ENCODE data around the gene EDARADD.
A peak's percentile ranks its signal among the peaks of the same experiment; 100 is the strongest.

Gene EDARADD

DNA sequence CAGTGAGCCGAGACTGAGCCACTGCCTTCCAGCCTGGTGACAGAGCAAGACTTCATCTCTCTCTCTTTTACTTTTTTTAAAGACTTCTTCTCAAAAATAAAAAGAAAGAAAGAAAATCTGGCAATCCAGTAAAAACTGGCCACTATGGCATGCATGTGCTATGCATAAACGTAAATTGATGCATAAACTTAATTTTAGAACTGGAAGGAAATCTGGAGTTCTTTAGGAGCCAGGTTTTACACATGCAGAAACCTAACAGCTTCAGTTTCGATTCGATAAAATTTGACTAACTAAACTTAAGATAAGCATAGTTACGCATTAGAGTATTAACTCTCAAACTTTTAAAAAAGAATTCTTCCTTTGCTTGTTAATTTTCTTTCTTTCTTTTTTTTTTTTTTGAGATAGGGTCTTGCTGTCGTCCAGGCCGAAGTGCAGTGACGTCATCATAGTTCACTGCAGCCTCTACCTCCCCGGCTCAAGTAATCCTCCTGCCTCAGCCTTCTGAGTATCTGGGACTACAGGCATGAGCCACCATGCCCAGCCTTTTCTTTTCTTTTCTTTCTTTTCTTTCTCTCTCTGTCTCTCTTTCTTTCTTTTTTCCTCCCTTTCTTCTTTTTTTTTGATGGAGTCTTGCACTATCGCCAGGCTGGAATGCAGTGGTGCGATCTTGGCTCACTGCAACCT is 117.8 kb downstream of the EDARADD start:
- no peak overlapping the region for H3K4me3 ChIP-seq (ENCODE audit: low read depth, low read length)

GRCh38 chr1:236514703-236515442 is 120.8 kb downstream of the EDARADD start:
- no peak overlapping the region for H3K4me3 ChIP-seq (ENCODE audit: low read depth, low read length)

DNA sequence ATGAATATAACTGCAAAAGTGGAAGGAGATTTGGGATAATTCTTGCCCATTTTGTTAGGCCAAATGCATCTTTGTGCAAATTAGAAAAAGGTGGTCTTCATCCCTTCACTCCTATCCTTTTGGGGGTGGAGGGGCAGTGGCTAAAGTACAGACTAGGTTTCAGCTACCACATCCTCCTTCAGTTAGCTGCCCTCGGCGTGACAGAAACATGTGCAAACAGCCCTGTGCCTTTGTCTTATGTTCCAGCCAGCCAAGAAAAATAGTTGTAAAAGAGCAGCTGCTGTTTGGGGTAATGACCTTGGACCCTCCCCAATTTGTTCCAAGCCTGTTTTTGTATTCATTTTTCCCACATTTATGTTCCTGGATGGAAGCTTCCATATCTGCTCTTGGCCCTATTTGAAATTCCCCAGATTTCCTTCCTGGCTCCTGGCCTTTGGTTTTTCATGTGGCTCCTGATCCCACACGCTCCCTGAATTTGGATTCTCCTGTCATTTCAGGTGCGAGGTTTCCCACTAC is 121.4 kb downstream of the EDARADD start:
- H3K4me3 ChIP-seq (ENCODE audit: low read depth, low read length), result no peak overlapping the region

GRCh38 chr1:236516929-236517704 is 123.0 kb downstream of the EDARADD start:
- no peak overlapping the region for H3K4me3 ChIP-seq (ENCODE audit: low read depth, low read length)

DNA sequence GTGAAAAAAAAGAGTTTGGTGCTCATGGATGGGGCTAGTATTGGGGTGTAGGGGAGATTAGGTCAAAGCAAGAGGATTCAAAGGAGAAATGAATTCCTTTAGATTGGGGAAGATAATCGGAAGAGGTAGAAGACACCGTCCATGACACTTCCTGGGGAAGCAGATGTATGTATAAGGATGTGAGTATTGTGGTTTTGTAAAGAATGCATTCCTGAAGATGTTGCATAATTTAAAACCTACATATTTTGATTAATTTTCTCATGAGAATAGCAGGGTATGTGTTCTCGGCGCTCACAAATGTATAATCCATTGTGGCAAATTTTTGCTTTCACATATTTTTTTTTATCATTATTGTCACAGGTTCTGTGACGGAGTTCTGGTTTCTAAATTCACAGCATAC is 124.2 kb downstream of the EDARADD start:
- no peak overlapping the region for H3K4me3 ChIP-seq (ENCODE audit: low read depth, low read length)

DNA sequence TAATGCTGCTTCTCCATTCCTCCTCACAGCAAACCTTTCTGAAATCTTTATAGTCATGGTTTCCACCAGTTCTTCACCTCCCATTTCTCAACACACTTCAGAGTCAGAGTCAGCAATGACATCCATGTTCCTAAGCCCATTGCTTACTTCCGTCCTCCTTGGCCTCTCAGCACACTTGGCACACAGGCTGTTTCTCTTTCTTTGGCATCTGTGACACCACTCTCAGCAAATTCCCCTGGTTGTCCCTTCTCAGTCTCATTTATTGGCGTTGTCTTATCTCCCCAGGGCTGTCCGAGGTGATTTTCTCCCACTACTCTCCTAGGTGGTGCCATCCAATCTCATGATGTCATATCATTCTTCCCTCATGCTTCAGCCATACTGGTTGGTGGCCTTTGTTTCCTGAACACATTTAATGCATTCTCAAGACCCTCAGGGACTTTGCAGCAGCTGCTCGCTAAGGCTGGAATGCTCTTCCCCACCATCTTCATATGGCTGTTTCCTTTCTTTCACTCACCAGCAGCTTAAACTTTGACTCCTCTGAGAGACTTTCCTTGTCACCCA is 126.4 kb downstream of the EDARADD start:
- H3K4me3 ChIP-seq (ENCODE audit: low read depth, low read length), result no peak overlapping the region

GRCh38 chr1:236522937-236523703 is 129.0 kb downstream of the EDARADD start:
- H3K4me3 ChIP-seq (ENCODE audit: low read depth, low read length), result peak overlapping the region; percentile 79

GRCh38 chr1:236523704-236524141 is 129.6 kb downstream of the EDARADD start, which contains the start of gene LGALS8:
Gene LGALS8 (plus strand): TSS chr1:236523982. CDS start chr1:236526071, 2,089 bp downstream.
- peak within 1 kb of the TSS; percentile 79 for H3K4me3 ChIP-seq (ENCODE audit: low read depth, low read length)

DNA sequence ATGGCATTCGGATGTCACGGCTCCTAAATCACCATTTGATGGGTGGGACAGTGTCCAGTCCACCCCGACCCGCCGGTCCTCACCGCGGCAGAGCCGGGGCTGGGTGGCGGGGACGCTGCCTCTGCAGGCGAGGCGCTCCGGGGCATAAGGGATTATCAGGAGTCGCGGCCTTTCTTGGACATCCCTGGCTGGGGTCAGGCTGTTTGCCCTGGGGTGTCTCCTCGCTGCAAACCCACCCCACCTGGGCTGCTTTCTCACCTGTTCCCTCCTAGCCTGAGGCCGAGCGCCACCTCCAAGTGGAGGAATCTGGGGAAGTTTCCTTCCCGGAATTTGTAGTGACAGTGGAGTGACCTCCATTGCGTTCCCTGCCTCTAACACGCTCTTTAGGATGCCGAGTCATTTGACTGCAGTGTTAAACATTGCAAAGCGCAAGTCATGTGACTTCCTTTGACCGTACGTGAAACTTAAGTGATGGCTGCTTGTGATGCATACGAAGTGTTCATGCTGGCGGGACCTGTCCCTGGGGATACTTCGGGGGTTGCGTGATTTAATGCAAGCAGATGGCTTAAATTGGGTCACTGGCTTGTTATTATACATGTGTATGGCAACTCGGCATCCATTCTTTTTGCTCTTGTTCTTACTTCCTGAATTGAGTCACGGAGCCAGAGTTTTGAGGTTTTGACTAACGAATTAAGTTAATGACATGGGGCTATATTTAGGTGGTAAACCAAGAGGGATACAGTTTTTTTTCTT is 130.2 kb downstream of the EDARADD start:
- H3K4me3 ChIP-seq (ENCODE audit: low read depth, low read length), result peak overlapping the region; percentile 79

- peak overlapping the region; percentile 79 for H3K4me3 ChIP-seq (ENCODE audit: low read depth, low read length)
These were observed 130.8 kb downstream of the EDARADD start for GRCh38 chr1:236524895-236525184.

GRCh38 chr1:236526079-236526478 is 132.0 kb downstream of the EDARADD start:
- H3K4me3 ChIP-seq (ENCODE audit: low read depth, low read length), result no peak overlapping the region

GRCh38 chr1:236530286-236530685 is 136.2 kb downstream of the EDARADD start:
- no peak overlapping the region for H3K4me3 ChIP-seq (ENCODE audit: low read depth, low read length)

DNA sequence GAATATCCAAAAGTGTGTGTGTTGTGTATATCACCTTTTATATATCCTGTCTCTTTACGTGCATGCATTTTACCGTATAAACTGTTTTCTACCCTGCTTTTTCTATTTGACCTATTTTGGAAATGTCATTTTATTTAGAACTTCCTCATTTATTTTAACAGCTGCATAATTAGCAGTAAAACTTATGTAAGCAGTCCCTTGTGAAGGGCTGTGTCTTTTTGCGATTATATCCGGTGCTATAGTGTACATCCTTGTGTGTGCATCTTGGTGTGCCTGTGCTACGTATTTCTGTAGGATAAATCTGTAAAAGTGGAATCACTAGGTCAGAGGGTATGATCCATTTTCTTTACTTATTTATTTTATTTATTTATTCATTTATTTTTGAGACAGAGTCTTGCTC is 136.9 kb downstream of the EDARADD start:
- H3K4me3 ChIP-seq (ENCODE audit: low read depth, low read length), result no peak overlapping the region

DNA sequence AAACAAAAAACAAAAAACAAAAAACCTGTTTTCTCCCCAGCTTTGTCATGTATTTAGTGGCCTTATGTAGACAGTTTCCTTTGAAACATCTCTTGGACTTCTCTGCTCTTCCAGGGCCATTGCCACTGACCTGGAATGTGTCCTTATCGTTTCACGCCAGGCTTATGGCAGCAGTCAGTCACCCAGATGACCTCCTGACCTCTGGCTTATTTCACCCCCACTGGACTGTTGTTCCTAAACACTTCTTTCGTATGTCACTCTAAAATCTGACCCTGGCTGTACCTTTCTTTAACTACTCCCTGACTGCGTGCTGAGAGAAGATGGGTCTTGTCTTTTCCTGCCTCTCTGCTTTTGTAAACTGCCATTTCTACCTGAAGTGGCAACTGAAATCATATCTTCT is 138.8 kb downstream of the EDARADD start:
- no peak overlapping the region for H3K4me3 ChIP-seq (ENCODE audit: low read depth, low read length)

- H3K4me3 ChIP-seq (ENCODE audit: low read depth, low read length), result no peak overlapping the region
These were observed 140.1 kb downstream of the EDARADD start for GRCh38 chr1:236534151-236534651.
